Brain microvascular endothelial cell (primary cell): ENCODE measurements around the gene TMEM123.

Experiments used
- DNase-seq: peaks from one replicate; pipeline ENCODE4 v3.0.0-alpha.2; 2020
- H3K27ac ChIP-seq: fragments of 250-450 bp; sonication (Bioruptor Pico); 2 replicates; pipeline ENCODE4 v1.5.1; 2020; ENCODE audit warnings: mild to moderate bottlenecking, moderate library complexity
- H3K27me3 ChIP-seq: fragments of 250-450 bp; sonication (Bioruptor Pico); replicated peaks from 2 replicates; pipeline ENCODE4 v1.5.1; 2020; ENCODE audit warnings: mild to moderate bottlenecking
- H3K36me3 ChIP-seq: fragments of 250-450 bp; sonication (Bioruptor Pico); replicated peaks from 2 replicates; pipeline ENCODE4 v1.5.1; 2020; ENCODE audit warnings: mild to moderate bottlenecking
- H3K4me3 ChIP-seq: 2 replicates; pipeline ENCODE4 v1.5.1; 2011; ENCODE audit warnings: low read depth, mild to moderate bottlenecking, control low read depth, low read length, moderate library complexity
- CTCF ChIP-seq: IDR thresholded peaks from 2 replicates; pipeline ENCODE4 v1.5.1; 2011; ENCODE audit warnings: low read depth, mild to moderate bottlenecking, moderate library complexity, low read length, control low read depth, inconsistent platforms; ENCODE audit errors: missing control alignments
- in situ Hi-C: cut with HindIII; loops from 2 replicates; pipeline ENCODE4 v1.10.0; 2017; ENCODE audit warnings: low sequenced_read_pairs, low pct_ligation_motif_present

TMEM123 gene

DNA sequence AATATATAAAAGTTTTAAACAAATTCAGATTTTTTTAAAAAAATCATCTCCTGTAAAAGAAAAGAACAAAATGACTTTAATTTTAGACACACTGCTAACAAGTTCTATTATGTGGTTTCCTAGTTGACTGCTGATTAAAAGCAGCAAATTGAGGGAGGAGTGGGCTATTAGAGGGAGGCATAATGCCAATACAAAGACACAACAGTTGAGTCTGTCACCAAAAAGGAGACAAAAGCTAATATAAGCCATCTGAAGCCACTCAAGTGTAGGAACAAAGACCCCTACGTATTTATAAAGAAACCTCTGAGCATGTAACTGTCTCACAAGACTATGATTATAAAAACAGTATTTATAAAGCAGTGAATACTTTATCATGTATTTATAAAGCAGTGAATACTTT, 28.6 kb downstream of the TMEM123 start:
- in situ Hi-C loops: no loop called here
- no peak for DNase-seq
- Histone ChIP-seq H3K27ac (no peak overlapping the region), H3K36me3 (no peaks in the 10 kb centered on the region), H3K4me3 (no peak overlapping the region), H3K27me3 (no peaks in the 10 kb centered on the region)
- TF ChIP-seq CTCF: no peak

GRCh38 chr11:102422817-102423712, 29.5 kb downstream of the TMEM123 start:
- H3K27me3 ChIP-seq: no peaks in the 10 kb centered on the region
- TF ChIP-seq CTCF: no peak
- no peak overlapping the region for H3K27ac ChIP-seq
- no peak overlapping the region for H3K4me3 ChIP-seq
- in situ Hi-C loops: no loop called here
- no peak for DNase-seq
- H3K36me3 ChIP-seq: no peaks in the 10 kb centered on the region

- H3K27me3 ChIP-seq: no peaks in the 10 kb centered on the region
These were observed 31.3 kb downstream of the TMEM123 start for GRCh38 chr11:102421261-102421660.

GRCh38 chr11:102420547-102420946, 32.0 kb downstream of the TMEM123 start:
- Histone ChIP-seq H3K36me3 (no peaks in the 10 kb centered on the region), H3K4me3 (no peak overlapping the region), H3K27ac (no peak overlapping the region), H3K27me3 (no peaks in the 10 kb centered on the region)
- no peak for TF ChIP-seq CTCF
- in situ Hi-C loops: no loop called here
- DNase-seq: no peak

More at GRCh38 chr11:102421261-102421660, 31.3 kb downstream of the TMEM123 start:
- H3K36me3 ChIP-seq: no peaks in the 10 kb centered on the region
- TF ChIP-seq CTCF: no peak
- in situ Hi-C loops: no loop called here
- no peak overlapping the region for H3K4me3 ChIP-seq
- H3K27ac ChIP-seq: no peak overlapping the region
- no peak for DNase-seq

DNA sequence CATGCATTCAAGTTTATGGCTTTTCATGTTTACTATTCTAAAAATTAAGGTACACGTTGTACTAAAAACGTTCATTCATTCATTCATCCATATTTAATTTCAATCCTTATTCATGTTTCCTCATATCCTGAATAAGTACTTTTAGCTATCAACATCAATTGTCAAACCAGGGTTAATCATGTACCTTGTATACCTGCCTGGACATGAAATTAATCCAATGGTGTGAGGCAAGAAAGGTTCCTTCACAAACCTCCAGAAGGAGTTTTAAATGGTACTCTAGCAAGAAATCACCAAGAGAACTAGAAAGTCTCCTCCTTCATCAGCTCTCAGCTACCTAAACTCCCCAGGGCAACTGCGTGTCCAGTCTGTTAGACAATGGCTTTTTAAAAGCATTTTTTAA, 33.4 kb downstream of the TMEM123 start:
- Histone ChIP-seq H3K36me3 (no peaks in the 10 kb centered on the region), H3K27me3 (no peaks in the 10 kb centered on the region), H3K4me3 (no peak overlapping the region), H3K27ac (no peak overlapping the region)
- in situ Hi-C loops: no loop called here
- no peak for DNase-seq
- TF ChIP-seq CTCF: no peak
